Measurements from ENCODE around the gene NDST3. TPM values are rescaled to one million over a fixed set of nuclear protein-coding genes. Genes with fewer than 3 reads are reported as not detected.
"Not testable (repeated sequence)": the region's sequence is repeated elsewhere in the genome, so short reads cannot be mapped to it uniquely, and the experiment has no call there.

NDST3 gene
- total RNA-seq, 2 experiments from 2014 or later: not detected

DNA sequence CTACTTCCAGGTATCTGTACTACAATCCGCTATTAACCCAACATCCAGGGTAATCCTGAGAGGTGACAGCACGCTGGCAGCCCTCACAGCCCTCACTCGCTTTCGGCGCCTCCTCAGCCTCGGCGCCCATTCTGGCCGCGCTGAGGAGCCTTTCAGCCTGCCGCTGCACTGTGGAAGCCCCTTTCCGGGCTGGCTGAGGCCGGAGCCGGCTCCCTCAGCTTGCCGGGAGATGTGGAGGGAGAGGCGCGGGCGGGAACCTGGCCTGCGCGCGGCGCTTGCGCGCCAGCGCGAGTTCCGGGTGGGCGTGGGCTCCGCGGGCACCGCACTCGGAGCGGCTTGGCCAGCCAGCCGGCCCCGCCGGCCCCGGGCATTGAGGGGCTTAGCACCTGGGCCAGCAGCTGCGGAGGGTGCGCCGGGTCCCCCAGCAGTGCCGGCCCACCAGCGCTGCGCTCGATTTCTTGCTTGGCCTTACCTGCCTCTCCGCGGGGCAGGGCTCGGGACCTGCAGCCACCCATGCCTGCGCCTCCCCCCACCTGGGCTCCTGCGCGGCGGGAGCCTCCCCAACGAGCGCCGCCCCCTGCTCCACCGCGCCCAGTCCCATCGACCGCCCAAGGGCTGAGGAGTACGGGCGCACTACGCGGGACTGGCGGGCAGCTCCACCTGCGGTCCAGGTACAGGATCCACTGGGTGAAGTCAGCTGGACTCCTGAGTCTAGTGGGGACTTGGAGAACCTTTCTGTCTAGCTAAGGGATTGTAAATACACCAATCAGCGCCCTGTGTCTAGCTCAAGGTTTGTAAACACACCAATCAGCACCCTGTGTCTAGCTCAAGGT, 231.2 kb downstream of the NDST3 start:
- Histone ChIP-seq H3K4me3 (ENCODE audit: low read depth, low read length, poor library complexity, severe bottlenecking) (no peak overlapping the region), H3K27ac (ENCODE audit: low read depth, low read length, poor library complexity, severe bottlenecking) (no peak overlapping the region), H3K79me2 (ENCODE audit: insufficient read depth, low read depth, low read length) (no peaks in the 10 kb centered on the region), H3K4me1 (ENCODE audit: insufficient read depth, low read length, poor library complexity, severe bottlenecking) (no peaks in the 10 kb centered on the region), H2AFZ (ENCODE audit: low read length) (no peak overlapping the region), H3K36me3 (ENCODE audit: insufficient read depth, low read length) (no peaks in the 10 kb centered on the region), H3K4me2 (ENCODE audit: low read length) (no peak overlapping the region), H3K9me3 (ENCODE audit: low read length) (no peaks in the 10 kb centered on the region), H3K9me2 (ENCODE audit: insufficient read depth, low read length) (no peaks in the 10 kb centered on the region), H4K20me1 (ENCODE audit: insufficient read depth, low read length) (no peaks in the 10 kb centered on the region)
- DNase-seq (ENCODE audit: low spot score): no peak
- intact Hi-C loops (cut with micrococcal nuclease; ENCODE audit: unreplicated experiment): no loop called here
- ChIA-PET CTCF (ENCODE audit: unreplicated experiment) (no interaction called here), POLR2A (interaction anchor here (0.5 kb wide), 1 partner anchor 760 kb away, joined by 3 read pairs; no protein-coding TSS in a partner anchor)
- BruUV-seq (replicated peaks): no TSS peak
- TF ChIP-seq EZH2phosphoT487 (IDR thresholded peaks at IDR 0.05; ENCODE audit: borderline replicate concordance, low read depth, low read length): no peak
- TF ChIP-seq, protein P1, sequence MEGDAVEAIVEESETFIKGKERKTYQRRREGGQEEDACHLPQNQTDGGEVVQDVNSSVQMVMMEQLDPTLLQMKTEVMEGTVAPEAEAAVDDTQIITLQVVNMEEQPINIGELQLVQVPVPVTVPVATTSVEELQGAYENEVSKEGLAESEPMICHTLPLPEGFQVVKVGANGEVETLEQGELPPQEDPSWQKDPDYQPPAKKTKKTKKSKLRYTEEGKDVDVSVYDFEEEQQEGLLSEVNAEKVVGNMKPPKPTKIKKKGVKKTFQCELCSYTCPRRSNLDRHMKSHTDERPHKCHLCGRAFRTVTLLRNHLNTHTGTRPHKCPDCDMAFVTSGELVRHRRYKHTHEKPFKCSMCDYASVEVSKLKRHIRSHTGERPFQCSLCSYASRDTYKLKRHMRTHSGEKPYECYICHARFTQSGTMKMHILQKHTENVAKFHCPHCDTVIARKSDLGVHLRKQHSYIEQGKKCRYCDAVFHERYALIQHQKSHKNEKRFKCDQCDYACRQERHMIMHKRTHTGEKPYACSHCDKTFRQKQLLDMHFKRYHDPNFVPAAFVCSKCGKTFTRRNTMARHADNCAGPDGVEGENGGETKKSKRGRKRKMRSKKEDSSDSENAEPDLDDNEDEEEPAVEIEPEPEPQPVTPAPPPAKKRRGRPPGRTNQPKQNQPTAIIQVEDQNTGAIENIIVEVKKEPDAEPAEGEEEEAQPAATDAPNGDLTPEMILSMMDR (conservative IDR thresholded peaks at IDR 0.05; ENCODE audit: low read length): no peak

DNA sequence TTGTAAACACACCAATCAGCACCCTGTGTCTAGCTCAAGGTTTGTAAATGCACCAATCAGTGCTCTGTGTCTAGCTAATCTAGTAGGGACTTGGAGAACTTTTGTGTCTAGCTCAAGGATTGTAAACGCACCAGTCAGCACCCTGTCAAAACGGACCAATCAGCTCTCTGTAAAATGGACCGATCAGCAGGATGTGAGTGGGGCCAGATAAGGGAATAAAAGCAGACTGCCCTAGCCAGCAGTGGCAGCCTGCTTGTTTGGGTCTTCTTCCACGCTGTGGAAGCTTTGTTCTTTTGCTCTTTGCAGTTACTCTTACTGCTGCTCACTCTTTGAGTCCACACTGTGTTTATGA, 231.8 kb downstream of the NDST3 start:
- H3K9me2 ChIP-seq (ENCODE audit: insufficient read depth, low read length); H2AFZ ChIP-seq (ENCODE audit: low read length); H3K27ac ChIP-seq (ENCODE audit: low read depth, low read length, poor library complexity, severe bottlenecking); H3K9me3 ChIP-seq (ENCODE audit: low read length); H4K20me1 ChIP-seq (ENCODE audit: insufficient read depth, low read length); H3K4me1 ChIP-seq (ENCODE audit: insufficient read depth, low read length, poor library complexity, severe bottlenecking); CTCF ChIA-PET (ENCODE audit: unreplicated experiment); intact Hi-C loops (cut with micrococcal nuclease; ENCODE audit: unreplicated experiment); H3K79me2 ChIP-seq (ENCODE audit: insufficient read depth, low read depth, low read length); BruUV-seq (replicated peaks); DNase-seq (ENCODE audit: low spot score); H3K36me3 ChIP-seq (ENCODE audit: insufficient read depth, low read length); H3K4me2 ChIP-seq (ENCODE audit: low read length); H3K4me3 ChIP-seq (ENCODE audit: low read depth, low read length, poor library complexity, severe bottlenecking): not testable (repeated sequence)
- POLR2A ChIA-PET: interaction anchor here (0.5 to 1.1 kb wide), 3 partner anchors 14 to 760 kb away, joined by 3 read pairs; no protein-coding TSS in a partner anchor

DNA sequence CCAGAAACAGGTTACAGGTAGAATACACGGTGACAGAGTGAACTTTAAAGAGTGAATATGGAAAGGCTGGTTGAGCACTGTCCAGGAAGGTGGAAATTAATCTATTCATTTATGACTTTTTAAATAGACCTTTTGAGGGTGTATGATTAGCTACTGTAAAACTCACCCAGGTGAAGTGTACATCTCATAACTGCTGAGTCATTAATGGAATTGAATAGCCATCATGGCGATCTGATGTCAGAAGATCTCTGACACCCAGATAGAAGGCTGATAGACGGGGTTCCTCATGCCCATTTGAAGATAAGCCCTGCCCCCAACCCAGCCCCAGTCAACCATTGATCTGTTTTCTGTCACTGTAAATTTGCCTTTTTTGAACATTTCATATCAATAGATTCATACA, 234.5 kb downstream of the NDST3 start:
- no peak overlapping the region for H3K4me3 ChIP-seq (ENCODE audit: low read depth, low read length, poor library complexity, severe bottlenecking)
- DNase-seq (ENCODE audit: low spot score): no peak
- BruUV-seq (replicated peaks): no TSS peak
- H4K20me1 ChIP-seq (ENCODE audit: insufficient read depth, low read length): no peaks in the 10 kb centered on the region
- CTCF ChIA-PET (ENCODE audit: unreplicated experiment): no interaction called here
- H3K9me3 ChIP-seq (ENCODE audit: low read length): no peaks in the 10 kb centered on the region
- POLR2A ChIA-PET: no interaction called here
- no peak overlapping the region for H3K4me2 ChIP-seq (ENCODE audit: low read length)
- no peak overlapping the region for H3K27ac ChIP-seq (ENCODE audit: low read depth, low read length, poor library complexity, severe bottlenecking)
- H3K9me2 ChIP-seq (ENCODE audit: insufficient read depth, low read length): no peaks in the 10 kb centered on the region
- no peak overlapping the region for H2AFZ ChIP-seq (ENCODE audit: low read length)
- H3K79me2 ChIP-seq (ENCODE audit: insufficient read depth, low read depth, low read length): no peaks in the 10 kb centered on the region
- TF ChIP-seq, protein P1 (conservative IDR thresholded peaks at IDR 0.05; ENCODE audit: low read length): no peak
- H3K36me3 ChIP-seq (ENCODE audit: insufficient read depth, low read length): no peaks in the 10 kb centered on the region
- intact Hi-C loops (cut with micrococcal nuclease; ENCODE audit: unreplicated experiment): no loop called here
- no peaks in the 10 kb centered on the region for H3K4me1 ChIP-seq (ENCODE audit: insufficient read depth, low read length, poor library complexity, severe bottlenecking)

Data from OCI-LY7 (cell line).